Osteocyte (in vitro differentiated cells): ENCODE data around the gene SSBP1. TPM values are rescaled to one million over a fixed set of nuclear protein-coding genes. Genes with fewer than 3 reads are reported as not detected.

ENCODE experiments used
- DNase-seq: peaks from one replicate; pipeline ENCODE4 v3.0.0; 2021; ENCODE audit warnings: mixed read lengths; ENCODE audit not compliant: unreplicated experiment; ENCODE audit errors: extremely low spot score
- H3K27ac Mint-ChIP-seq: one replicate; pipeline ENCODE4 v1.8.0; 2021; ENCODE audit warnings: mild to moderate bottlenecking, mixed read lengths; ENCODE audit not compliant: unreplicated experiment
- H3K27me3 Mint-ChIP-seq: one replicate; pipeline ENCODE4 v1.8.0; 2021; ENCODE audit warnings: mixed read lengths; ENCODE audit not compliant: unreplicated experiment
- H3K36me3 Mint-ChIP-seq: one replicate; pipeline ENCODE4 v1.8.0; 2021; ENCODE audit warnings: mixed read lengths; ENCODE audit not compliant: unreplicated experiment
- H3K4me1 Mint-ChIP-seq: one replicate; pipeline ENCODE4 v1.8.0; 2021; ENCODE audit warnings: mixed read lengths; ENCODE audit not compliant: unreplicated experiment
- H3K4me3 Mint-ChIP-seq: one replicate; pipeline ENCODE4 v1.8.0; 2021; ENCODE audit warnings: mild to moderate bottlenecking, moderate library complexity, mixed read lengths; ENCODE audit not compliant: unreplicated experiment
- H3K9me3 Mint-ChIP-seq: one replicate; pipeline ENCODE4 v1.8.0; 2021; ENCODE audit warnings: mixed read lengths; ENCODE audit not compliant: unreplicated experiment
- CTCF ChIP-seq: fragments of 200-600 bp; sonication (generic); IDR thresholded peaks from 2 replicates; pipeline ENCODE4 v1.5.0; 2021; ENCODE audit warnings: antibody characterized with exemption, mild to moderate bottlenecking, moderate library complexity
- total RNA-seq: library from RNA; stranded (reverse); gene quantifications from 2 replicates; pipeline ENCODE4 v1.2.1, GENCODE V29; 2021

Gene SSBP1
- total RNA-seq, 1 donor from 2014 or later = 112 TPM

GRCh38 chr7:141715018-141715417 is 23.1 kb upstream of the SSBP1 start:
- Mint-ChIP-seq H3K4me3 (no peak overlapping the region), H3K27ac (no peak overlapping the region), H3K27me3 (peaks cover 6% of the 10 kb centered on the region), H3K9me3 (no peaks in the 10 kb centered on the region), H3K4me1 (no peaks in the 10 kb centered on the region), H3K36me3 (no peaks in the 10 kb centered on the region)
- no peak for DNase-seq
- TF ChIP-seq CTCF = no peak

GRCh38 chr7:141715794-141716689 is 22.1 kb upstream of the SSBP1 start:
- no peak overlapping the region for H3K4me3 Mint-ChIP-seq
- TF ChIP-seq CTCF = no peak
- no peaks in the 10 kb centered on the region for H3K9me3 Mint-ChIP-seq
- H3K36me3 Mint-ChIP-seq = no peaks in the 10 kb centered on the region
- H3K4me1 Mint-ChIP-seq = no peaks in the 10 kb centered on the region
- H3K27ac Mint-ChIP-seq = no peak overlapping the region
- peaks cover 6% of the 10 kb centered on the region for H3K27me3 Mint-ChIP-seq
- no peak for DNase-seq

GRCh38 chr7:141717450-141717849 is 20.7 kb upstream of the SSBP1 start:
- Mint-ChIP-seq H3K9me3 (no peaks in the 10 kb centered on the region), H3K27ac (no peak overlapping the region), H3K36me3 (no peaks in the 10 kb centered on the region), H3K4me3 (no peak overlapping the region), H3K27me3 (peaks cover 6% of the 10 kb centered on the region), H3K4me1 (no peaks in the 10 kb centered on the region)
- no peak for DNase-seq
- TF ChIP-seq CTCF = no peak

DNA sequence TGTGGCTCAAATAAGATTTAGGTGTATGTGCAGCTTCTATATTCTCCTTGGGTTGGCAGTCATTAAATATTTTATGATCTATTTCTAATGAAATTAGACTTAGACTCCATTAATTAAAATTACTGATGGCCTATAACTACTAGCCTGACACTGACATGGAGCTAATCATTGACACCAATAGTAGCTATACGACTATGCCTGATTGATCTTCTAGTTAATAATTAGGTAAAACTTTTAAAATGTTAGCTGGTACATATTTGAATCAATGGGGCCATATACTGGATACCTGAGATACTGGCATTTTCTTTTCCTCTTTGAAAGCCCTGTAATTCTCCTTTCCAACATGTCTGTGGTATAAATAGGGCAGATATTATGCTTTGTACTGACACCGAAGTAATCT is 15.6 kb upstream of the SSBP1 start:
- no peak overlapping the region for H3K27ac Mint-ChIP-seq
- DNase-seq = no peak
- no peaks in the 10 kb centered on the region for H3K4me1 Mint-ChIP-seq
- peaks cover 4% of the 10 kb centered on the region for H3K36me3 Mint-ChIP-seq
- H3K9me3 Mint-ChIP-seq = no peaks in the 10 kb centered on the region
- TF ChIP-seq CTCF = no peak
- peaks cover 10% of the 10 kb centered on the region for H3K27me3 Mint-ChIP-seq
- H3K4me3 Mint-ChIP-seq = no peak overlapping the region

GRCh38 chr7:141729020-141729419 is 9.1 kb upstream of the SSBP1 start:
- Mint-ChIP-seq H3K4me3 (no peak overlapping the region), H3K9me3 (no peaks in the 10 kb centered on the region)
- no peak for DNase-seq

More at GRCh38 chr7:141729020-141729419, 9.1 kb upstream of the SSBP1 start:
- peaks cover 15% of the 10 kb centered on the region for H3K27me3 Mint-ChIP-seq
- peaks cover 3% of the 10 kb centered on the region for H3K36me3 Mint-ChIP-seq
- TF ChIP-seq CTCF = no peak
- no peak overlapping the region for H3K27ac Mint-ChIP-seq
- H3K4me1 Mint-ChIP-seq = no peaks in the 10 kb centered on the region
